ENCODE data around the gene MTA2. TPM values are rescaled to one million over a fixed set of nuclear protein-coding genes. Genes with fewer than 3 reads are reported as not detected.

MTA2 gene
- total and polyA plus RNA-seq, 10 of the 15 experiments (the other 5 are each of a cell fraction or from before 2014, with no cell fraction given) = 6.7 to 201 (median 113) TPM

GRCh38 chr11:62565100-62565802, 36.4 kb downstream of the MTA2 start:
- Histone ChIP-seq H3K9ac (ENCODE audit: control insufficient read depth, insufficient read depth, low read length) (no peak overlapping the region), H2AFZ (ENCODE audit: control insufficient read depth, low read depth, low read length) (no peak overlapping the region), H3K4me1 (ENCODE audit: control insufficient read depth, insufficient read depth, low read length) (peaks cover 8% of the 10 kb centered on the region), H3K4me3 (peak overlapping the region; percentile 23; the same call in 1 of the 2 replicates), H3K4me2 (ENCODE audit: control insufficient read depth, insufficient read depth) (no peak overlapping the region), H3K36me3 (ENCODE audit: control insufficient read depth in 2 of 2, insufficient read depth in 2 of 2, low read length in 1 of 2) (peaks cover 8 to 51% of the 10 kb centered on the region in 2 experiments), H4K20me1 (ENCODE audit: control insufficient read depth, insufficient read depth) (peaks cover 4% of the 10 kb centered on the region; the same call in 1 of the 2 replicates), H3K27me3 (replicated peaks in 1 of 2; ENCODE audit: control insufficient read depth in 2 of 2, insufficient read depth in 2 of 2, low read length in 1 of 2) (no peaks in the 10 kb centered on the region), H3K9me3 (replicated peaks; ENCODE audit: control insufficient read depth, insufficient read depth, low read length) (no peaks in the 10 kb centered on the region), H3K27ac (ENCODE audit: control insufficient read depth, insufficient read depth) (no peak overlapping the region), H3K79me2 (ENCODE audit: control insufficient read depth, insufficient read depth, low read length) (peaks cover 39% of the 10 kb centered on the region)
- no TSS peak for BruUV-seq (replicated peaks)
- intact Hi-C loops (cut with micrococcal nuclease; ENCODE audit: unreplicated experiment) (no loop called here), in situ Hi-C loops (cut with MboI) (no loop called here)
- 73% methylated on average over 5 of the region's 5 CpGs for WGBS (ENCODE audit: insufficient coverage, insufficient replicate concordance, low lambda C conversion rate, missing lambda C conversion rate)
- ChIA-PET CTCF (interaction anchor here (0.6 to 5.7 kb wide), 13 partner anchors 8 to 170 kb away, joined by 3 to 42 read pairs (median 5); partner anchors contain the start of gene TUT1), POLR2A (interaction anchor here (0.6 to 1.9 kb wide), 6 partner anchors 9 to 279 kb away, joined by 3 to 8 read pairs (median 4); partner anchors contain the start of genes EEF1G and TUT1), RAD21 (ENCODE audit: unreplicated experiment) (interaction anchor here (0.8 to 3.6 kb wide), 8 partner anchors 7 to 140 kb away, joined by 3 to 22 read pairs (median 4); partner anchors contain the start of genes AHNAK, EEF1G and TUT1), SMC1A (ENCODE audit: uncharacterized antibody, unreplicated experiment) (interaction anchor here (0.7 to 3.3 kb wide), 8 partner anchors 8 to 171 kb away, joined by 3 to 18 read pairs (median 4); no protein-coding TSS in a partner anchor)
- no peak for FAIRE-seq
- ATAC-seq = no peak
- no peak for DNase-seq (ENCODE audit: low read depth, low spot score)
- TF ChIP-seq ATF2 (IDR thresholded peaks at IDR 0.05; ENCODE audit: low read length) = no peak
- no peak for TF ChIP-seq ZNF687 (IDR thresholded peaks at IDR 0.05)
- no peak for TF ChIP-seq SIX5 (IDR thresholded peaks at IDR 0.05; ENCODE audit: low read depth, low read length, severe bottlenecking)
- TF ChIP-seq SREBF2 (IDR thresholded peaks at IDR 0.05; ENCODE audit: low read length) = no peak
- TF ChIP-seq IRF4 (IDR thresholded peaks at IDR 0.05; ENCODE audit: low read depth, low read length) = no peak
- no peak for TF ChIP-seq ZBTB40 (IDR thresholded peaks at IDR 0.05; ENCODE audit: borderline replicate concordance)
- no peak for TF ChIP-seq SUPT20H (IDR thresholded peaks at IDR 0.05; ENCODE audit: borderline replicate concordance, control insufficient read depth, low read depth, low read length)

Measured in GM12878 (cell line).